Coronary artery (tissue), 2 donors: ENCODE data around the gene FAM20C.

Source experiments
- DNase-seq: peaks from one replicate; pipeline ENCODE4 v3.0.0-alpha.2; 2017; ENCODE audit warnings: low spot score
- H3K27ac ChIP-seq, 2 donors: fragments of 200-600 bp; sonication (generic); one replicate each; pipeline ENCODE4 v1.5.1; 2016 to 2019
- H3K4me3 ChIP-seq: fragments of 200-600 bp; sonication (generic); 2 replicates; pipeline ENCODE4 v1.5.1; 2016; ENCODE audit warnings: mild to moderate bottlenecking, moderate library complexity
- TF ChIP-seq, protein P1 (sequence below): fragments of 200-600 bp; sonication (generic); IDR thresholded peaks from one replicate; pipeline ENCODE4 v1.5.1; 2019; ENCODE audit warnings: antibody characterized with exemption

Gene FAM20C

DNA sequence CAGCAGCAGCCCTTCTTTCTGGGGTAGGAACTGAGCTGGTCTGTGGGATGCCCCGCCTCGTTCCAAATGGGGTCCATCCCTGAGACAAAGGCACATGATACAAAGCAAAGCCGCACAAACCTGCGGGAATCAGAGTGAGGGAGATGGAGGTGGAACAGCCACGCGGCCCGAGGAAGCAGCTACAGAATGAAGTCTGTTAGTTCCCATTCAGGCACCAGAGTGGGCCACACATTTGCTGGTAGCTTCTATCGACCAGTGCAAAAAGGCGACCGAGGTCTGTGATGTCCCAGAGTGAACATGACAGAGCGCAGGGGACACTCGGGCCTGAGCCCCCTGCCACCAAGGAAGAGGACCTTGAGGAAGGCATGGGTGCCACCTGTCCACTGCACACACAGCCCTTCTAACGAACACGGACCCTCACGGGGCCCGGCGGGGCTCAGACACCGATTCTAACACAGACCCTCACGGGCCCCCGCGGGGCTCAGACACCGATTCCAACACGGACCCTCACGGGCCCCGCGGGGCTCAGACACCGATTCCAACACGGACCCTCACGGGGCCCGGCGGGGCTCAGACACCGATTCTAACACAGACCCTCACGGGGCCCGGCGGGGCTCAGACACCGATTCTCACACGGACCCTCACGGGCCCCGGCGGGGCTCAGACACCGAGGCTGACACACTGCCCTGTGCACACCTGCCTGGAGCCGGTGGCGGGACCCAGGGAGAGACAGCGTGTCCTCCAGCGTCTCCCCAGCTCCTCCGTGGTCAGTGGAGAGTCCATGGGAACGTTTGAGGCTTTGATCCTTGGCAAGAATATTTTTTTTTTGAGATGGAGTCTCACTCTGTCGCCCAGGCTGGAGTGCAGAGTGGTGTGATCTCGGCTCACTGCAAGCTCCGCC is 32.8 kb upstream of the FAM20C start:
- Histone ChIP-seq H3K4me3 (no peak overlapping the region), H3K27ac (no peak overlapping the region)
- no peak for DNase-seq
- TF ChIP-seq, protein P1, sequence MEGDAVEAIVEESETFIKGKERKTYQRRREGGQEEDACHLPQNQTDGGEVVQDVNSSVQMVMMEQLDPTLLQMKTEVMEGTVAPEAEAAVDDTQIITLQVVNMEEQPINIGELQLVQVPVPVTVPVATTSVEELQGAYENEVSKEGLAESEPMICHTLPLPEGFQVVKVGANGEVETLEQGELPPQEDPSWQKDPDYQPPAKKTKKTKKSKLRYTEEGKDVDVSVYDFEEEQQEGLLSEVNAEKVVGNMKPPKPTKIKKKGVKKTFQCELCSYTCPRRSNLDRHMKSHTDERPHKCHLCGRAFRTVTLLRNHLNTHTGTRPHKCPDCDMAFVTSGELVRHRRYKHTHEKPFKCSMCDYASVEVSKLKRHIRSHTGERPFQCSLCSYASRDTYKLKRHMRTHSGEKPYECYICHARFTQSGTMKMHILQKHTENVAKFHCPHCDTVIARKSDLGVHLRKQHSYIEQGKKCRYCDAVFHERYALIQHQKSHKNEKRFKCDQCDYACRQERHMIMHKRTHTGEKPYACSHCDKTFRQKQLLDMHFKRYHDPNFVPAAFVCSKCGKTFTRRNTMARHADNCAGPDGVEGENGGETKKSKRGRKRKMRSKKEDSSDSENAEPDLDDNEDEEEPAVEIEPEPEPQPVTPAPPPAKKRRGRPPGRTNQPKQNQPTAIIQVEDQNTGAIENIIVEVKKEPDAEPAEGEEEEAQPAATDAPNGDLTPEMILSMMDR = no peak

DNA sequence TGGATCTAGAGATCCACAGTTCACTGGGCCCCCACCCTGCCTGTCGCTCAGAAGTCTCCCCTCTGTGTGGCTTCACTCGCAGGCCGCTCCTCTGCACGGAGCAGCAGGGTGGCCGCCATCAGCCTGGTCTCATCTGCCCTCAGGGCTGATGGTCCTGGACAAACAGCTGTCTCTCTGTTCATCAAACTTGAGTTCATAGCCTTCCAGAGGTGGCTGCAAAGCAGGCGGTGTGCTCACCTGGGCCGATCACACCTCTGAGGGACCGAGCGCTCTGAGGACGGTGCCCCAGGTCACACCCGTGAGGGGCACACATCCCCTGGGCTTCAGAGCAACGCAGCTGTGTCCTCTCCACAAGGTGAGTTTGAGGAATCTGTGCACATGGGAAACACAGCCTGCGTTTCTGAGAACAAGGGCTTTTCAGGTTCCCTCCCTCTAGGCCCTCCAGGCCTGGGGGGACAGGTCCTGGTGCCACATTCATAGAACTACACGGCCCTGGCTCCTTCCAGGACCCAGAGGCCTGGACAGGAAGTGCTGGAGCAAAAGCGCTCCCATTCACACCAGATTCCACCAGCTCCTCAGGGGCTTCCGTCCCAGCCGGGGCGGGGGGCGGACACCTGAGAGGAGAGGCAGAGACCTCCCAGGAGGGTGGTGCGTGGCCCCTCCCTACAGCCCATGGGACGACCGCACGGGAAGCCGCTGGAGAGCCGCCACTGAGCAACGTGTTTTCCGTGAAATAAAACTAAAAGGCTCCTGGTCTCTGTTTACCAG is 31.2 kb upstream of the FAM20C start:
- H3K4me3 ChIP-seq = no peak overlapping the region
- DNase-seq = no peak
- TF ChIP-seq, protein P1 = no peak
- H3K27ac ChIP-seq = no peak overlapping the region

DNA sequence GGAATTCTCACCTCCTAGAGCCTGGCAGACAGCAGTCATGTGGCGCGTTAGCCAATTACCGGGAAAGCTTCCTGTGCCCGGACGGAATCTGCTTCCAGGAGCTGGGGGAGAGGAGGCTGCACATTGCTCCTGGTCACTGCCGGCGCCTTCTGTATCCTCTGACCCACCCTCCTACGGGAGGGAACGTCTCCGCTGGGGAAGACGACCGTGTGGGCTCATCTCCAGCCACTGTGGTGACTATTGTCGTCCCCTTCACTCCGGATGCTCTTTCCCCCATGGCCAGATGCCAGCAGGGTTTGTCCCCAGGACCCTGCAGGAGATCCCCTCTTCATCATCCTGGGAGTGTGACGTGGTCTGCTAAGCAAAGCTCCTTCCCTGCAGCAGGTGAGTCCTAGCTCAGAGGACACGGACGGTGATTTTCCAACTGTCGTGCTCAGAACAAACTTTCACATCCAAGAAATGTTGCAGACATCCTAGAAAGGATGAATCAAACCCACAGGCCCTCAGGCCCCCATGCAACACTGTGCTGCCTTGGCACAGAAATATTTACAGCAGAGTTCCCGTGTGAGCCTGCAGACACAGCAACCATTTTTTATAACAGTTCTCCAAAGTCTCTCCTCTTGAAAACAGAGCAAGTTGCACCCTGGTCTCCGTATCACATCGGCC is 29.6 kb upstream of the FAM20C start:
- H3K4me3 ChIP-seq = no peak overlapping the region
- TF ChIP-seq, protein P1 = no peak
- DNase-seq = no peak
- no peak overlapping the region for H3K27ac ChIP-seq

DNA sequence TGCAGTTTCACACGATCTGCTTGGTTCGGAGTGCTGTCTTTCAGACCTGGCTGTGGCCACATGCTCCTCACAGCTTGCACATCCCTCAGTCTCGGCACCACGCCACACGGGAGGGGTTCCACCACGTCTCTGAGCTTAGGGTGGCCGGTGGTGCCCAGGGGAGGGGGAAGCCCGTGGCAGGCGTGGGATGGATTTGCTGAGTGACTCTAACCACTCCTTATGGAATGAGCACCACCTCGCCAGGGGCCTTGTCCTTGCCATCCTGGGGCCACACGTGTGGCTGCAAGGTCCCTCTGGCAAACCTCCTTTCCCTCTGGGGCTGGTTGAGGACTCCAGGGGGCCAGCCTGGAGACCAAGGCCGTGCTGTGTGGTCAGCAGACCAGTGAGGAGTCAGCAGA is 29.1 kb upstream of the FAM20C start:
- no peak overlapping the region for H3K27ac ChIP-seq
- no peak overlapping the region for H3K4me3 ChIP-seq
- DNase-seq = no peak
- TF ChIP-seq, protein P1 = no peak

DNA sequence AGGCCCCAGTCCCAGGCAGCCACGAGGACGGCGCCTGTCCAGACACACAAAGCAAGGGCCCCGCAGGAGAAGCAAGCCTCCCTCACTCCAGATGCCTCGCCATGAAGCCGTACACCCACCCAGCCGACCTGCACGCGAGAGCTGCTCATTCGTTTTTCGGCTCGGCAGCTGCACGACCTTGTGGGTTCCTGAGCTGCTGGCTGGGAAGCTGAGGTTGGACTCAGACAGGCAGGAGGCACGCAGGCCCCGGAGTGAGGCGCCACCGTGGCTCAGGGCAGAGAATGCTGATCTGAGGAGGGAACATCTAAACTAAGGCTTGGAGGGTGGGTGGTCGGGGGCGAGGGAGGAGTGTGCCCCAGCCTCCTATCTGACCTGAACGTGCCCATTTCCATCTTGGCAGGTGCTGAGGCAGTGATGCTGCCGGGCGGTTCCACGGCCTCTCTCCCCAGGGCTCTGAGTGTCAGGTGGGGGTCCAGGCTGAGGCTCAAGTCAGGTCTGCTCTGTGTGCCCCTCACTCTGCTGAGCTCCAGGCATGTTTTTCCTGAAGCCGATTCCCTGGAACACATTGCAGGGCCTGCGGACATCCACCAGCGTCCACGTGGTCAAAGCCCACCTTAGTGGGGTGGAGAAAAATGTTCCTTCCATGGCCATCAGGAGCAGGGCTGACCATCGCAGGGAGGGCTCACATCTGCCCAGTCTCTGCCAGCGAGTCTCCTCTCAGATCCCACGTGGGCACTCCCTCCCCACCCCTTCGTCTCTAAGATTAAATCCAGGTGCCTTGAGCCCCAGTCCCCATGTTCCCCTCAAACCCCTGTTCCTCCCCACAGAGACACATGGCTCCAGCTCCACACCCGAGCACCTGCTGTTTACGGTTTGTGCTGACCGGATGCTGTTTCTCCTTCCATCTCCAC is 28.1 kb upstream of the FAM20C start:
- H3K27ac ChIP-seq = no peak overlapping the region
- no peak overlapping the region for H3K4me3 ChIP-seq
- TF ChIP-seq, protein P1 = no peak
- DNase-seq = no peak
